Measurements from ENCODE around the gene INTU. TPM values are rescaled to one million over a fixed set of nuclear protein-coding genes. Genes with fewer than 3 reads are reported as not detected.

INTU gene
- total and polyA plus RNA-seq, 9 of the 15 experiments (the other 6 are each of a cell fraction or from before 2014, with no cell fraction given), result 1.5 to 8.9 (median 3.9) TPM

DNA sequence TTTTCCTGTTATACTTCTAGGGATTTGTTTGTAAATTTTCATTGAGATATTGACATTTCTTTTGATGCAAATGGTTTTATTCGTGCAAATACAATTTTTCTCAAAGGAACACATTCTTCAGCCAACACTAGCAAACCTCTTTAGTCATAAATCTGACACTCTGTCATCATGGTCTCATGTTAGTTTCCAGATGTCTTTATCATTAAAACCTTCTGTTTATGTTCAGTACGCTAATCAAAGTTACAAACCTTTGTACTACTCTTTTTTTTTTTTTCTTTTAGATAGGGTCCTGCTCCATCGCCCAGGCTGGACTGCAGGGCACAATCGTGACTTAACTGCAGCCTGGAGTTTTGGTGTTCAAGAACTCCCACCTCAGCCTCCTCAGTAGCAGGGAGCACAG lies 104.5 kb downstream of the INTU start (continued):
- TF ChIP-seq, protein P1, sequence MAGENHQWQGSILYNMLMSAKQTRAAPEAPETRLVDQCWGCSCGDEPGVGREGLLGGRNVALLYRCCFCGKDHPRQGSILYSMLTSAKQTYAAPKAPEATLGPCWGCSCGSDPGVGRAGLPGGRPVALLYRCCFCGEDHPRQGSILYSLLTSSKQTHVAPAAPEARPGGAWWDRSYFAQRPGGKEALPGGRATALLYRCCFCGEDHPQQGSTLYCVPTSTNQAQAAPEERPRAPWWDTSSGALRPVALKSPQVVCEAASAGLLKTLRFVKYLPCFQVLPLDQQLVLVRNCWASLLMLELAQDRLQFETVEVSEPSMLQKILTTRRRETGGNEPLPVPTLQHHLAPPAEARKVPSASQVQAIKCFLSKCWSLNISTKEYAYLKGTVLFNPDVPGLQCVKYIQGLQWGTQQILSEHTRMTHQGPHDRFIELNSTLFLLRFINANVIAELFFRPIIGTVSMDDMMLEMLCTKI (IDR thresholded peaks at IDR 0.05; ENCODE audit: partially characterized antibody), result no peak
- TF ChIP-seq NCOA4 (IDR thresholded peaks at IDR 0.05; ENCODE audit: partially characterized antibody) (no peak), TAF15 (IDR thresholded peaks at IDR 0.05; ENCODE audit: low read depth, low read length) (no peak), ZNF384 (IDR thresholded peaks at IDR 0.05; ENCODE audit: low read depth, low read length) (peak; percentile 83), KDM4B (IDR thresholded peaks at IDR 0.05; ENCODE audit: borderline replicate concordance in 2 of 2, low read depth in 1 of 2) (no peak), PCBP2 (IDR thresholded peaks at IDR 0.05; ENCODE audit: low read depth, low read length, poor library complexity, severe bottlenecking) (no peak), KDM1A (IDR thresholded peaks at IDR 0.05) (peak; percentile 80 to 84), GATA2 (CRISPR knock-in tag; IDR thresholded peaks at IDR 0.05) (no peak), JUNB (CRISPR knock-in tag; conservative IDR thresholded peaks at IDR 0.05) (no peak), BHLHE40 (IDR thresholded peaks at IDR 0.05; ENCODE audit: low read length) (no peak), PRPF4 (IDR thresholded peaks at IDR 0.05; ENCODE audit: insufficient read depth, low read depth, low read length, poor library complexity, severe bottlenecking) (no peak), ZNF347 (CRISPR knock-in tag; IDR thresholded peaks at IDR 0.05; ENCODE audit: low read depth) (no peak), ILK (tag; IDR thresholded peaks at IDR 0.05; ENCODE audit: borderline replicate concordance, low read depth) (no peak), FOXK2 (conservative IDR thresholded peaks at IDR 0.05 in 1 of 2, IDR thresholded peaks at IDR 0.05 in 1 of 2; ENCODE audit: low read depth in 2 of 2) (no peak), TEAD1 (CRISPR knock-in tag; IDR thresholded peaks at IDR 0.05) (no peak), SOX6 (IDR thresholded peaks at IDR 0.05) (peak; percentile 59; the same call in 1 of the 2 replicates), U2AF1 (optimal IDR thresholded peaks at IDR 0.05; ENCODE audit: low read depth, low read length) (no peak), MTA2 (IDR thresholded peaks at IDR 0.05; ENCODE audit: low read depth) (peak; percentile 76), ZNF354B (CRISPR knock-in tag; IDR thresholded peaks at IDR 0.05) (no peak), KLF16 (IDR thresholded peaks at IDR 0.05) (peak; percentile 63; the same call in 1 of the 2 replicates), ZNF184 (CRISPR knock-in tag; IDR thresholded peaks at IDR 0.05) (no peak), ARID1B (IDR thresholded peaks at IDR 0.05) (peak; percentile 89), SLC30A9 (CRISPR knock-in tag; IDR thresholded peaks at IDR 0.05) (no peak), ESRRB (CRISPR knock-in tag; IDR thresholded peaks at IDR 0.05; ENCODE audit: borderline replicate concordance) (no peak), COPS2 (conservative IDR thresholded peaks at IDR 0.05) (no peak)
- TF ChIP-seq, protein P2, sequence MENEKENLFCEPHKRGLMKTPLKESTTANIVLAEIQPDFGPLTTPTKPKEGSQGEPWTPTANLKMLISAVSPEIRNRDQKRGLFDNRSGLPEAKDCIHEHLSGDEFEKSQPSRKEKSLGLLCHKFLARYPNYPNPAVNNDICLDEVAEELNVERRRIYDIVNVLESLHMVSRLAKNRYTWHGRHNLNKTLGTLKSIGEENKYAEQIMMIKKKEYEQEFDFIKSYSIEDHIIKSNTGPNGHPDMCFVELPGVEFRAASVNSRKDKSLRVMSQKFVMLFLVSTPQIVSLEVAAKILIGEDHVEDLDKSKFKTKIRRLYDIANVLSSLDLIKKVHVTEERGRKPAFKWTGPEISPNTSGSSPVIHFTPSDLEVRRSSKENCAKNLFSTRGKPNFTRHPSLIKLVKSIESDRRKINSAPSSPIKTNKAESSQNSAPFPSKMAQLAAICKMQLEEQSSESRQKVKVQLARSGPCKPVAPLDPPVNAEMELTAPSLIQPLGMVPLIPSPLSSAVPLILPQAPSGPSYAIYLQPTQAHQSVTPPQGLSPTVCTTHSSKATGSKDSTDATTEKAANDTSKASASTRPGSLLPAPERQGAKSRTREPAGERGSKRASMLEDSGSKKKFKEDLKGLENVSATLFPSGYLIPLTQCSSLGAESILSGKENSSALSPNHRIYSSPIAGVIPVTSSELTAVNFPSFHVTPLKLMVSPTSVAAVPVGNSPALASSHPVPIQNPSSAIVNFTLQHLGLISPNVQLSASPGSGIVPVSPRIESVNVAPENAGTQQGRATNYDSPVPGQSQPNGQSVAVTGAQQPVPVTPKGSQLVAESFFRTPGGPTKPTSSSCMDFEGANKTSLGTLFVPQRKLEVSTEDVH (IDR thresholded peaks at IDR 0.05; ENCODE audit: low read depth, partially characterized antibody), result no peak
- TF ChIP-seq, protein P3, sequence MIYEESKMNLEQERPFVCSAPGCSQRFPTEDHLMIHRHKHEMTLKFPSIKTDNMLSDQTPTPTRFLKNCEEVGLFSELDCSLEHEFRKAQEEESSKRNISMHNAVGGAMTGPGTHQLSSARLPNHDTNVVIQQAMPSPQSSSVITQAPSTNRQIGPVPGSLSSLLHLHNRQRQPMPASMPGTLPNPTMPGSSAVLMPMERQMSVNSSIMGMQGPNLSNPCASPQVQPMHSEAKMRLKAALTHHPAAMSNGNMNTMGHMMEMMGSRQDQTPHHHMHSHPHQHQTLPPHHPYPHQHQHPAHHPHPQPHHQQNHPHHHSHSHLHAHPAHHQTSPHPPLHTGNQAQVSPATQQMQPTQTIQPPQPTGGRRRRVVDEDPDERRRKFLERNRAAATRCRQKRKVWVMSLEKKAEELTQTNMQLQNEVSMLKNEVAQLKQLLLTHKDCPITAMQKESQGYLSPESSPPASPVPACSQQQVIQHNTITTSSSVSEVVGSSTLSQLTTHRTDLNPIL (CRISPR knock-in tag; IDR thresholded peaks at IDR 0.05), result no peak
